PC-3 (cell line): ENCODE results near the gene RACK1.

Source experiments
- CTCF ChIP-seq: fragments of 300-600 bp; sonication (generic); conservative IDR thresholded peaks from 2 replicates; pipeline ENCODE4 v1.5.1; 2017; ENCODE audit warnings: antibody characterized with exemption, low read depth, mild to moderate bottlenecking, low read length
- EZH2 ChIP-seq: fragments of 300-600 bp; sonication (generic); IDR thresholded peaks from one replicate; pipeline ENCODE4 v1.6.1; 2017; ENCODE audit warnings: antibody characterized with exemption, mild to moderate bottlenecking, low read length; ENCODE audit not compliant: unreplicated experiment
- EZH2phosphoT487 ChIP-seq: fragments of 300-600 bp; sonication (generic); IDR thresholded peaks from 2 replicates; pipeline ENCODE4 v1.6.1; 2018; ENCODE audit warnings: mild to moderate bottlenecking, antibody characterized with exemption, low read length, borderline replicate concordance

- TF ChIP-seq CTCF (no peak), EZH2phosphoT487 (no peak), EZH2 (no peak)
These were observed 26.4 kb downstream of the RACK1 start for GRCh38 chr5:181217111-181217802.
